Adipocyte (in vitro differentiated cells): ENCODE measurements around the gene TAF15.
A peak's percentile ranks its signal among the peaks of the same experiment; 100 is the strongest.

Experiments used
- DNase-seq: peaks from one replicate; pipeline ENCODE4 v3.0.0-alpha.2; 2015; ENCODE audit warnings: low read depth
- H3K27me3 ChIP-seq: replicated peaks from 2 replicates; pipeline ENCODE4 v1.7.0; 2013; ENCODE audit warnings: mild to moderate bottlenecking, low read length, moderate library complexity; ENCODE audit not compliant: control insufficient read depth, insufficient read depth
- H3K36me3 ChIP-seq: 2 replicates; pipeline ENCODE4 v1.7.0; 2013; ENCODE audit warnings: low read length, mild to moderate bottlenecking, moderate library complexity; ENCODE audit not compliant: control insufficient read depth, insufficient read depth, severe bottlenecking
- H3K4me1 ChIP-seq: 2 replicates; pipeline ENCODE4 v1.7.0; 2013; ENCODE audit warnings: mild to moderate bottlenecking, low read length, moderate library complexity; ENCODE audit not compliant: control insufficient read depth, insufficient read depth
- H3K4me3 ChIP-seq: 2 replicates; pipeline ENCODE4 v1.7.0; 2013; ENCODE audit warnings: mild to moderate bottlenecking, low read length, moderate library complexity
- H3K9ac ChIP-seq: 2 replicates; pipeline ENCODE4 v1.7.0; 2013; ENCODE audit warnings: mild to moderate bottlenecking, low read length, moderate library complexity
- H3K9me3 ChIP-seq: 2 replicates; pipeline ENCODE4 v1.7.0; 2013; ENCODE audit warnings: mild to moderate bottlenecking, low read length, moderate library complexity; ENCODE audit not compliant: control insufficient read depth

Gene TAF15

DNA sequence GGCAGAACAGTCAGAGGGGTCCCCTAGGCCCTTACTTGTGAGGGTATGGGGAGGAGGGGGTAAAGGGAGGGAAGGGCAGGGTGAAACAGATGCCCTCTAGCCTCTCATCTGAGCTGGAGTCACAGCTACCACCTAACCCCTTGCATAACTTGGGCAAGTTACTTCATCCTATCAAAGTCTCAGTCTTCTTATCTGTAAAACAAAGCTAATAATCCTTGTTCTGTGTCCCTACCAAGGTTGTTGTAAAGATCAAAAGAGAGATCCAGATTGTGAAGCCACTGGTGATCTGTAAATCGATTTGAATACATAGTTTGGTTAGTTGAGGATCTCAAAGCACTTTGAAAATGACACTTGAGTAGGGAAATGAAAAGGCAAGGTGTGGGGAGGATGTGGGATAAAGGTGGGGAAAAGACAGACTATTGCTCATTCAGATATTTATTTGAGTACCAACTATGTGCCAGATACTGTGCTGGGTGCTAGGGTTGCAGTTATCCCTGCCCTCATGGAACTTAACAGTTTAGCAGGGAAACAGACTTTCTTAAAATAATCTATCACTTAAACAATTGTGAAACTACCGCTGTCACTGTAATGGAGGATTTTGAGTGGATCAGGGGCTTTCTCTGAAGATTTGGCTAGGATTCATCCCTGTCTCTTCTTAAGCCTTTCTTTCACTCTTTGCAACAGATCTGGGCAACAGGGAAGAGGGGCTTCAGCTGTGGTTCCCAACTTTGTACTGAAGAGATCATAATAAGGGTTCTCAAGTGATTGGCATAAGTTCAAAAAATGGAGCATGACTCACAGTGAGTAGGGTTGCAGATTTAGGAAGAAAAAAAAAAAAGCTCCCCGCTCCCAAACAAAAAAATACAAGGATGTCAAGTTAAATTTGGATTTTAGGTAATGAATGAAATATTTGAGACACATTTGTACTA lies 56.4 kb downstream of the TAF15 start:
- peak; percentile 56 for DNase-seq

DNA sequence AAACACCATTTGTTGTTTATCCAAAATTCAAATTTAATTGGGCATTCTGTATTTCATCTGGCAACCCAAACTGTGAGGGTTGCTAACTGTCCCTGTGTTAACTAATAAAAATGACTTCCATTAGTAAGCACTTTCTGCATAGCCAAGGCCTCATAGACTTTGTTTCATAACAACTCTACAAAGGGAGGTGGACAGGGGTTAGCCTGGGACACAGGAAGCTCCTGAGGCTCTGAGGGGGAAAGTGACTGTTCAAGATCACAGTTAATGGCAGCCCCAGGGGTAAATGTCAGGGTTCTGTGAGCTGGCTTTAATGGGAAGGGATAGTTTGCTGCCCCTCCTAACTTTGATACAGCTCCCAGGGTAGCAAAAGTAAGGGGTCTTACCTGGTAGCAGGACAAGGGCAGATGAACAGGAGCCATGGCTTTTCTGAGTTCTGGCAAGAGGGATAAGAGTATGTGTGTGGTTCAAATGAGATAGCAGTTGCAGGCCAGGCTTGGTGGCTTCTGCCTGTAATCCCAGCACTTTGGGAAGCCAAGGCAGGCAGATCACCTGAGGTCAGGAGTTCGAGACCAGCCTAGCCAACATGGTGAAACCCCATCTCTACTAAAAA lies 57.2 kb downstream of the TAF15 start:
- Histone ChIP-seq H3K36me3 (no peaks in the 10 kb centered on the region), H3K9ac (peak overlapping the region; percentile 50), H3K9me3 (no peaks in the 10 kb centered on the region), H3K27me3 (no peaks in the 10 kb centered on the region), H3K4me3 (no peak overlapping the region), H3K4me1 (peaks cover 16% of the 10 kb centered on the region)
- peak; percentile 17 for DNase-seq

More for the DNA sequence above, 56.4 kb downstream of the TAF15 start:
- Histone ChIP-seq H3K9ac (peak overlapping the region; percentile 50), H3K27me3 (no peaks in the 10 kb centered on the region), H3K4me1 (peaks cover 16% of the 10 kb centered on the region), H3K36me3 (no peaks in the 10 kb centered on the region), H3K4me3 (no peak overlapping the region), H3K9me3 (no peaks in the 10 kb centered on the region)

DNA sequence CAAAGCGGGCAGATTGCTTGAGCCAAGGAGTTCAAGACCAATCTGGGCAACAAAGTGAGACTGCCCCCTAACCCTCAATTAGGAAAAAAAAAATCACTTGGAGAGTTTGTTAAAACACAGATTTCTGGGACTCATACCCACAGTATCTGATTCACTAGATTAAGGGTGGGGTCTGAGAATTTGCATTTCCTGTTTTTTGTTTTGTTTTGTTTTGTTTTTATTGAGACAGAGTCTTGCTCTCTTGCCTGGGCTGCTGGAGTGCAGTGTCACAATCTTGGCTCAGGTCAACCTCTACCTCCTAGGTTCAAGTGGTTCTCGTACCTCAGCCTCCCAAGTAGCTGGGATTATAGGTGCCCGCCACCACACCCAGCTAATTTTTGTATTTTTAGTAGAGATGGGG lies 58.3 kb downstream of the TAF15 start:
- H3K9me3 ChIP-seq, result no peaks in the 10 kb centered on the region
- H3K4me3 ChIP-seq, result no peak overlapping the region
- no peak for DNase-seq
- H3K4me1 ChIP-seq, result peaks cover 16% of the 10 kb centered on the region
- H3K27me3 ChIP-seq, result no peaks in the 10 kb centered on the region
- no peaks in the 10 kb centered on the region for H3K36me3 ChIP-seq
- no peak overlapping the region for H3K9ac ChIP-seq

DNA sequence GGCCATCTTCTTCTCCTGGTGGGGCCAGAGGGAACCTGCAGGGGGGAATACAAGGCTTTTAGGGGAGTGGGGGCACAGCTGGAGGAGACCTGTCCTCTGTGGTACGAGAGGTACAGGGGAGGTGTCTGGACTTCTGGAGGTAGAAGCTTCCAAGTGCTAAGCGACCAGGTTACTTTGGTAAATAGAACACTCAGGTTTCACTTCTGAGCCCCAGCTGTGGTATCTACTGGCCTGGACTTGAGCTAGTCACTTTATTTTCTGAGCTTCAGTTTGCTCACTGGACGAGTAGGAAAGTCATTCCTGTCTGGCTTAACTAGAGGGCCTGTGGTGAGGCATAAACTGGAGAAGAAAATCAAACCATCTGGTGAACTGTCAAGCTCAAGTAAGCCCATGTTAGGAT lies 59.5 kb downstream of the TAF15 start, which contains the start of gene HEATR9:
Gene HEATR9, minus strand, starts transcription at position 155 of the 400 bp plus-strand sequence. Its CDS starts 149 bp downstream, at position 6.
- H3K9me3 ChIP-seq, result no peaks in the 10 kb centered on the region
- no peak within 1 kb of the TSS for H3K9ac ChIP-seq
- H3K4me1 ChIP-seq, result peaks cover 16% of the 10 kb centered on the region
- no peaks in the 10 kb centered on the region for H3K27me3 ChIP-seq
- DNase-seq, result no peak
- no peaks in the 10 kb centered on the region for H3K36me3 ChIP-seq
- no peak within 1 kb of the TSS for H3K4me3 ChIP-seq

DNA sequence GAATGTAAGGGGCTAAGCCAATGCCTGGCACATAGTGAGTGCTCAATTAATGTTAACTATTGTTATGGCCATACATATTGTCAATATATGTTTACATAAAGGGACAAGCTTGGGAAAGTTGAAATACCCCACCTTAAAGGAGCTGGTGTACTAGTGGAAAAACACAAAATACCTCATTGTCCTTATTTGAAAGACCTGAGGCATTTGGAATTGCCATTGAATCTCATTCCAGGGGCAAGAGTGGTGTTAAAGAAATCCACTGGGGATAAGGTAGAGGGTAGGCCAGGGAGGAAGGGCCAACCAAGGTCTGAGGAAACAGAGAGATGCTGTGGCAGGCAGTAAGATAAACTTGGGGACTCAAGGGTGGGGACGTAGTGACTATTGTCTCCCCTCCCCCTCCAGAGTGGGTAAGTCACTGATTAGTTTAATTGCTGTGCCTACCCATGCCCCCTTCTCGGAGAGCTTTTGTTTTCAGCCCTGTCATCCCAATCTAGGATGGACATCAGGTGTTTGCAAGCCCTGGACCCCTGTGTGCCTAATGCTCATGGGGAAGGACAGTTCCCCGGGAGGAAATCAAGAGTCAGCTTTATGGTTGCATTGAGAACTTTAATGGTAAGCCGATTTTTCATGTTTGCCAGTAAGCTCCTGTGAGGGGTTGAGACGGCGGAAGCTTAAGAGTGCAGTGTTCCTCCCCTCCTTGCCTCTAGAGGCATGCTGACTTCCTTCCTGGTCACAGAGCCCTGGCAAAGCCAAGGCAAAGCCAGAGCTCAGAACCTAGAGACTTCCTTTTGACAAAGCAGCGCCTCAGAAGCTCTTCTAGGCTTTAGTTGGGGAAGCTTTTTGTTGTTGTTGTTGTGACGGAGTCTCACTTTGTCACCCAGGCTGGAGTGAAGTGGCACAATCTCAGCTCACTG lies 61.9 kb downstream of the TAF15 start:
- H3K4me3 ChIP-seq, result no peak overlapping the region
- H3K27me3 ChIP-seq, result peaks cover 1% of the 10 kb centered on the region
- no peaks in the 10 kb centered on the region for H3K36me3 ChIP-seq
- H3K4me1 ChIP-seq, result peaks cover 6% of the 10 kb centered on the region
- H3K9ac ChIP-seq, result no peak overlapping the region
- DNase-seq, result no peak
- H3K9me3 ChIP-seq, result no peaks in the 10 kb centered on the region

DNA sequence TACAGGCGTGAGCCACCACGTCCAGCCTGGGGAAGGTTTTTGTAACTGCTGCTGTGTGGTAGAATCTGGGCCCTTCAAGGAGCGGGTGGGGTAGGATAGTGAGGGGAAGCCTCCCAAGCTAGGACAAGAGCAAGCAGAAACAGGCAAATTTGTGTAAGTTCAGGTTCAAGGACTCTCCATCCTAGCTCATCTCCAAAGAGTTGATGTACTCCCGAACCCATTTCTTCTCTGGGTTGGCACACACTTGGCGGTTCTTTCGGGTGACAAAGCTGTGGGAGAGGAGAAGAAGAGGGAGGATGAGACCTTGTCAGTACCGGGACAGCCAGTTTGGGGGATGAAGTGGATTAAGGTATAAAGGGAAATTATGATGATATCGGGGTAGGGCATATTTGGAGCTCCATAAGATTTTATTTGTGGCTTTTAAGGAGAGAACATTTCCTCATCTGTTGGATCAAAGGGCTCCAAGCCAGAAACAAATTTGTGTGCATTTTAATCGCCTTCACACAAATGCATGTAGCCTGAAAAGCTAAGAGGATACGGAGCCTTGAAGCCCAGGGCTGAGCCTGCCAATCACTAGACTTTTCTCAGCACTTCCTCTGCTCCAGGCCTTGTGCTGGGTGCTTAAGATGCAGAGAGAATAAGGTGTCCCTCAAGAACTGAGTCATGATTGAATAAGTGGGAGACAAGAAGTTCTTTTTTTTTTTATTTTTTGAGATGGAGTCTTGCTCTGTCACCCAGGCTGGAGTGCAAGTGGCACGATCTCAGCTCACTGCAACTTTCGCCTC lies 63.1 kb downstream of the TAF15 start:
- DNase-seq, result no peak
- Histone ChIP-seq H3K9ac (no peak overlapping the region), H3K9me3 (no peaks in the 10 kb centered on the region), H3K27me3 (peaks cover 7% of the 10 kb centered on the region), H3K4me3 (no peak overlapping the region), H3K4me1 (no peaks in the 10 kb centered on the region), H3K36me3 (no peaks in the 10 kb centered on the region)

DNA sequence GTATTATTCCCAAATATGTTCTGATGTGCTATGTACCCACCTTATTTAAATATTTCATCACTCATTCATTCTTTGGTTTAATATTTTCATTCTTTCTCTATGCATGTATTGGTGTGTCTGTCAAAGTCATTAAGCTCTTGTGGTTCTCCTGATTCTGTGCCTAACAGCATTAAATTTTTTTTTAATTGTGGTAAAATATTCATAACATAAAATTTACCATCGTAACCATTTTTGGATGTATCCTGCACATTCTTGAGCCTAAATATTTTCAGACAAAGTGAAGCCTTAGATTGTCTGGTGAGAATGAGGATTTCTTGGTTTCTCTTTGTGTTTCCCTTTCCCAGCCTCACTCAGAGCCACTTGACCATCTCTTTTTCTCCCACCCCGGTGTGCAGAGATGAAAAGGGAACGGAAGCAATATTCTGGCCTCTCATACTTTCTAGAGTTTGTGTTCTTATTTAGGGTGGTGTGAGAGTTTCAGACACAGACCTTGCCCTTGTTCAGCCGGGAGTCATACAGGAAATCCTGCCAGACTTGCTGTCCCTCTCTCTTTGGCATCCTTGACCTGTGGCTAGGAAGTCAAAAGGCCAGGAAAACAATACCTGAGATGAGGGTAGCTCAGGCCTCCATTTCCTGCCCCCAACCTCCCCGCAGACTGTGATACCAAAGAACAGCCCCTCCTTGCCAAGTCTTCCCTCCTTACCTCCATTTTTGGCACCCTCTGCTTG lies 66.0 kb downstream of the TAF15 start:
- H3K4me1 ChIP-seq, result no peaks in the 10 kb centered on the region
- no peaks in the 10 kb centered on the region for H3K9me3 ChIP-seq
- no peak overlapping the region for H3K4me3 ChIP-seq
- DNase-seq, result no peak
- H3K36me3 ChIP-seq, result no peaks in the 10 kb centered on the region
- H3K9ac ChIP-seq, result no peak overlapping the region
- H3K27me3 ChIP-seq, result peaks cover 7% of the 10 kb centered on the region

DNA sequence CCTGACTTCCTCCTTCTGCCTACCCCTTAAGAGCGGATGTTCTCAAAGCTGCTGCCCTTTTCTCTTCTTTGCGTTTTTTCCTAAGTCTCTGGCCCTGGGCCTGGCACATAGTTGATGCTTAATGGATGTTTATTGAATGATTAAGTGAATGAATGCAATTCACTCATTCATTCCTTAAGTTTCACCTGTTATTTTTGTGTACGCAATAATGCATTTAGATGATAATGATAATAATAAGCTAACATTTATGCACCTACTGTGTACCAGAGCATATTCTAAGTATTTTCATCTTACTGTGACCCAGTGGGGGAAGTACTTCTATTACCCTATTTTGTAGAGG lies 66.5 kb downstream of the TAF15 start:
- Histone ChIP-seq H3K4me1 (no peaks in the 10 kb centered on the region), H3K9ac (no peak overlapping the region), H3K27me3 (peaks cover 7% of the 10 kb centered on the region), H3K9me3 (no peaks in the 10 kb centered on the region), H3K36me3 (no peaks in the 10 kb centered on the region), H3K4me3 (no peak overlapping the region)
- DNase-seq, result no peak

DNA sequence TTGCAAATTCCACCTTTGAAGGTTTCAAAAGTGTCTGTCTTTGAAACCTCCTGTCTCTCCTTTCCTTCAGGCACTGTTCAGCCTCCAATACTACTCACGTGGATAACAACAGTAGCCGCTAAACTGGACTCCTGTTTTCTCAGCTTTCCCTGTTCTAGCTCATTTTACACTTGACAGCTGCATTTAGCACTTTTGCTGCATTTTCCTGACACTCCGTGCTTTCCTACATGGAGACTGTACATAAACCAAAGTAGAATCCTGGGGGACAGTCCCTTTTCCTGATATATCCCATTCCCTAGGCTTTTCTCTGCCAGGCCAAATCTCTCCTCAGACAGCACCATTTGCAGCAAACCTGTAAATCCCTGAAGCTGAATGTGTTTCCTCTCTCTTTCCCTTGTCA lies 67.2 kb downstream of the TAF15 start:
- H3K27me3 ChIP-seq, result peaks cover 7% of the 10 kb centered on the region

DNA sequence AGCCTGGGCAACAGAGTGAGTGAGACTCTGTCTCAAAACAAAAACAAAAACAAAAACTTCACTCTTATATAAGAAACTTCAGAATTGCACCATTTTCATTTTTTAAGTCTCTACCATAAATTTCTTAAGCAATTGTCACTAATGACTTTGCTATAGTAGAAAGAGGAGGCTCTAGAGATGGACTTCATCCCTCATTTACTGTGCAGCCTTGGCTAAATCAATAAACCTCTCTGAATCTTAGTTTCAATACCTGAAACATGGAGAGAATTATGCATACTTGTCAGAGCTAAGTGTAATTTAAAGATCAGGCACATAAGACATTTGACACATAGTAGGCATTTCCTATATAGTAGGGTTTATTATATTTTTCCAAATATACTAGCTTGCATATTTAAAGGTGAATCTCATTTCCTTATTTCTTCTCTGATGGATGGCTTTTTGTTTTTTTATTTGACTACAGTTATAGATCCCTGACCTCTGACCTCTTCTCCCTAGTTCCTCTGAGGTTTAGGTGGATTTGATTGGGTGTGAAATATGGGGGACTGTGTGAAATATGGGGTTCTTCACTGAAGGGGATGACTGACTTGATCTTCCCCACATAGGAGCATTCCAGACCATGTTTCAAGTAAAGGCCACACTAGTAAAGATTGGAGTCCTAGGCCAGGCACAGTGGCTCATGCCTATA lies 68.2 kb downstream of the TAF15 start:
- Histone ChIP-seq H3K36me3 (no peaks in the 10 kb centered on the region), H3K9me3 (no peaks in the 10 kb centered on the region), H3K4me3 (no peak overlapping the region), H3K4me1 (no peaks in the 10 kb centered on the region), H3K27me3 (peaks cover 7% of the 10 kb centered on the region), H3K9ac (no peak overlapping the region)
- no peak for DNase-seq

More for the DNA sequence above, 67.2 kb downstream of the TAF15 start:
- H3K4me1 ChIP-seq, result no peaks in the 10 kb centered on the region
- no peak overlapping the region for H3K4me3 ChIP-seq
- DNase-seq, result no peak
- no peak overlapping the region for H3K9ac ChIP-seq
- H3K36me3 ChIP-seq, result no peaks in the 10 kb centered on the region
- H3K9me3 ChIP-seq, result no peaks in the 10 kb centered on the region
